Dermis blood vessel endothelial cell (primary cell): ENCODE measurements around the gene CXXC1. TPM values are rescaled to one million over a fixed set of nuclear protein-coding genes. Genes with fewer than 3 reads are reported as not detected.
"Not testable (repeated sequence)": the region's sequence is repeated elsewhere in the genome, so short reads cannot be mapped to it uniquely, and the experiment has no call there.

Experiments
- DNase-seq: peaks from one replicate; pipeline ENCODE4 v3.0.0; 2010
- total RNA-seq: library from RNA; depleted of rRNA; stranded (reverse); fragments of >200 nt; gene quantifications from 2 replicates; pipeline ENCODE4 v1.2.3, GENCODE V29; 2014

Gene CXXC1
- total RNA-seq, 1 donor from 2014 or later: 49.7 TPM

GRCh38 chr18:50274044-50274442 lies 13.4 kb downstream of the CXXC1 start:
- DNase-seq: no peak

GRCh38 chr18:50273203-50274043 lies 14.1 kb downstream of the CXXC1 start:
- no peak for DNase-seq

GRCh38 chr18:50272568-50272967 lies 14.9 kb downstream of the CXXC1 start:
- no peak for DNase-seq

- peak; percentile 91 for DNase-seq
Measured at GRCh38 chr18:50268022-50268747, 19.3 kb downstream of the CXXC1 start.

- DNase-seq: peak; percentile 93
Measured at GRCh38 chr18:50266248-50266704, 21.2 kb downstream of the CXXC1 start, which contains the start of gene CFAP53. Gene CFAP53, minus strand, starts transcription at chr18:50266495. Its CDS starts 91 bp downstream, at chr18:50266404.

- no peak for DNase-seq
Measured at GRCh38 chr18:50262977-50263376, 24.5 kb downstream of the CXXC1 start.

GRCh38 chr18:50250935-50251334 lies 36.6 kb downstream of the CXXC1 start:
- no peak for DNase-seq

GRCh38 chr18:50249576-50249975 lies 37.9 kb downstream of the CXXC1 start:
- no peak for DNase-seq

GRCh38 chr18:50247561-50247960 lies 39.9 kb downstream of the CXXC1 start:
- no peak for DNase-seq

- not testable (repeated sequence) for DNase-seq
Measured at GRCh38 chr18:50241768-50242167, 45.7 kb downstream of the CXXC1 start.

- no peak for DNase-seq
Measured at GRCh38 chr18:50240080-50240563, 47.4 kb downstream of the CXXC1 start.

GRCh38 chr18:50232419-50232818 lies 55.1 kb downstream of the CXXC1 start:
- DNase-seq: no peak

Other genes with a start within 250 kb of the CXXC1 start
- gene MYO5B, start 92.5 kb downstream of the CXXC1 start, total RNA-seq: 0.70 and 0.85 TPM in 2 replicates
- under 0.01 and 0.14 TPM in 2 replicates for gene CFAP53, start 21.2 kb downstream of the CXXC1 start, total RNA-seq
- gene MBD1, start 6.2 kb downstream of the CXXC1 start, total RNA-seq: 68.7 and 74.9 TPM in 2 replicates
- gene SKA1, start 87.4 kb upstream of the CXXC1 start, total RNA-seq: 4.6 and 18.0 TPM in 2 replicates